Vagina (tissue), 2 donors: ENCODE data around the gene GLO1. TPM values are rescaled to one million over a fixed set of nuclear protein-coding genes. Genes with fewer than 3 reads are reported as not detected.

ENCODE experiments used
- DNase-seq, 2 donors: peaks; one replicate each; pipeline ENCODE4 v3.0.0-alpha.2; 2017; ENCODE audit errors: extremely low spot score in 2 of 2
- H3K27ac ChIP-seq: fragments of 200-600 bp; sonication (generic); one replicate; pipeline ENCODE4 v1.5.1; 2019
- H3K27me3 ChIP-seq: fragments of 200-600 bp; sonication (generic); one replicate; pipeline ENCODE4 v1.5.1; 2019
- H3K36me3 ChIP-seq, 2 donors: fragments of 200-600 bp; sonication (generic); one replicate each; pipeline ENCODE4 v1.5.1; 2017 to 2019
- H3K4me1 ChIP-seq: fragments of 200-600 bp; sonication (generic); one replicate; pipeline ENCODE4 v1.5.1; 2019
- H3K4me3 ChIP-seq, 2 donors: fragments of 200-600 bp; sonication (generic); 1 replicate in 1 of 2; 2 replicates in 1 of 2; pipeline ENCODE4 v1.5.1; 2016 to 2019
- H3K9me3 ChIP-seq: fragments of 200-600 bp; sonication (generic); one replicate; pipeline ENCODE4 v1.5.1; 2019
- POLR2A ChIP-seq, 2 donors: fragments of 450-650 bp; IDR thresholded peaks; one replicate each; pipeline ENCODE4 v1.6.1; 2017; ENCODE audit warnings: antibody characterized with exemption in 2 of 2, mild to moderate bottlenecking in 2 of 2, moderate library complexity in 2 of 2
- POLR2AphosphoS5 ChIP-seq, 2 donors: sonication (generic); formaldehyde crosslinking; IDR thresholded peaks; one replicate each; pipeline ENCODE4 v1.9.0; 2017; ENCODE audit warnings: antibody characterized with exemption in 2 of 2, mild to moderate bottlenecking in 2 of 2, low read depth in 1 of 2; ENCODE audit not compliant: insufficient read depth in 1 of 2
- intact Hi-C: fragments of 100-400 bp; cut with DNase I; formaldehyde crosslinking; loops from one replicate; pipeline ENCODE4 v1.15.1; 2023
- total RNA-seq: library from RNA; depleted of rRNA; stranded (reverse); fragments of >200 nt; gene quantifications from one replicate; pipeline ENCODE4 v1.2.3, GENCODE V29; 2016
- TF ChIP-seq, protein P1 (sequence below), 3 experiments: fragments of 450-650 bp in 2 of 3; fragments of 200-600 bp in 1 of 3; sonication (generic) in 1 of 3; IDR thresholded peaks; one replicate each; pipeline ENCODE4 v1.5.1; 2017 to 2019; ENCODE audit warnings: antibody characterized with exemption in 3 of 3, mild to moderate bottlenecking in 2 of 3, moderate library complexity in 2 of 3

Gene GLO1
- total RNA-seq, 1 donor from 2014 or later, result 59.7 TPM

- no peak overlapping the region for H3K4me3 ChIP-seq
- no peaks in the 10 kb centered on the region for H3K4me1 ChIP-seq
- no peaks in the 10 kb centered on the region for H3K27me3 ChIP-seq
- DNase-seq, result no peak
- no peaks in the 10 kb centered on the region for H3K9me3 ChIP-seq
- intact Hi-C loops, result no loop called here
- no peak overlapping the region for H3K27ac ChIP-seq
- no peaks in the 10 kb centered on the region for H3K36me3 ChIP-seq
- TF ChIP-seq POLR2A (IDR thresholded peaks at IDR 0.05), result no peak
- TF ChIP-seq, protein P1, sequence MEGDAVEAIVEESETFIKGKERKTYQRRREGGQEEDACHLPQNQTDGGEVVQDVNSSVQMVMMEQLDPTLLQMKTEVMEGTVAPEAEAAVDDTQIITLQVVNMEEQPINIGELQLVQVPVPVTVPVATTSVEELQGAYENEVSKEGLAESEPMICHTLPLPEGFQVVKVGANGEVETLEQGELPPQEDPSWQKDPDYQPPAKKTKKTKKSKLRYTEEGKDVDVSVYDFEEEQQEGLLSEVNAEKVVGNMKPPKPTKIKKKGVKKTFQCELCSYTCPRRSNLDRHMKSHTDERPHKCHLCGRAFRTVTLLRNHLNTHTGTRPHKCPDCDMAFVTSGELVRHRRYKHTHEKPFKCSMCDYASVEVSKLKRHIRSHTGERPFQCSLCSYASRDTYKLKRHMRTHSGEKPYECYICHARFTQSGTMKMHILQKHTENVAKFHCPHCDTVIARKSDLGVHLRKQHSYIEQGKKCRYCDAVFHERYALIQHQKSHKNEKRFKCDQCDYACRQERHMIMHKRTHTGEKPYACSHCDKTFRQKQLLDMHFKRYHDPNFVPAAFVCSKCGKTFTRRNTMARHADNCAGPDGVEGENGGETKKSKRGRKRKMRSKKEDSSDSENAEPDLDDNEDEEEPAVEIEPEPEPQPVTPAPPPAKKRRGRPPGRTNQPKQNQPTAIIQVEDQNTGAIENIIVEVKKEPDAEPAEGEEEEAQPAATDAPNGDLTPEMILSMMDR (IDR thresholded peaks at IDR 0.05), result no peak
- TF ChIP-seq POLR2AphosphoS5 (IDR thresholded peaks at IDR 0.05; ENCODE audit: insufficient read depth in 1 of 2, low read depth in 1 of 2), result no peak
Measured at GRCh38 chr6:38723783-38724182, 20.8 kb upstream of the GLO1 start.

DNA sequence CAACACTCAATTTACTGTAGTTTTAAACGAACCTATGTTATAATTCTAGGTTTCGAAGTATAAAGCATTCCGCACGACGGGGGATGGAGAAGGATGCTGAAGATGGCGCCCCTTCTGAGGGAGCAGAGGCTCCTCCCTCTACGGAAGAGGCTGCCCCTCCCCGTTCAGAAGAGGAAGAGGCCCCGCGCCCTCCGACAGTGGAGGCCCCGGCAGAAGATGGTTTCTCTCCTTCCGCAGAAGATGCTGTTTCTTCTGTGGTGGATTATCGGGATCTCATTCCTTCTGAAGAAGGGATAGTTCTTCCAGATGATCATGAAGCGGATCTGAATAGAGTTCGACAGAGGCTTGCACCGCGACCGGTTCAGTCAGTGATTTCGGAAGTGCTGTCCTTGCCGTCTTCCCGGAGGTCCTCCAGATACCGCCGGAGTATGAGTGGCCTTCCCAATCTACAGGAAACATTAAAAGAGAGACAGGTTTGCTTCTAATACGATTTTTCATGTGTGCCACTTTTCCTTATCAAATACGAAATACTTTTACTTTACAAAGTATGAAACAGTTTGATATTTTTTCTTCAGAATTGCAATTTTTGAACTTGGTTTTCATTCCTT, 19.9 kb upstream of the GLO1 start:
- TF ChIP-seq POLR2AphosphoS5 (IDR thresholded peaks at IDR 0.05; ENCODE audit: insufficient read depth in 1 of 2, low read depth in 1 of 2) (no peak), POLR2A (IDR thresholded peaks at IDR 0.05) (no peak)
- TF ChIP-seq, protein P1 (IDR thresholded peaks at IDR 0.05), result no peak
- intact Hi-C loops, result no loop called here
- Histone ChIP-seq H3K36me3 (no peaks in the 10 kb centered on the region), H3K27ac (no peak overlapping the region), H3K9me3 (no peaks in the 10 kb centered on the region), H3K27me3 (no peaks in the 10 kb centered on the region), H3K4me1 (no peaks in the 10 kb centered on the region), H3K4me3 (no peak overlapping the region)
- DNase-seq, result no peak

DNA sequence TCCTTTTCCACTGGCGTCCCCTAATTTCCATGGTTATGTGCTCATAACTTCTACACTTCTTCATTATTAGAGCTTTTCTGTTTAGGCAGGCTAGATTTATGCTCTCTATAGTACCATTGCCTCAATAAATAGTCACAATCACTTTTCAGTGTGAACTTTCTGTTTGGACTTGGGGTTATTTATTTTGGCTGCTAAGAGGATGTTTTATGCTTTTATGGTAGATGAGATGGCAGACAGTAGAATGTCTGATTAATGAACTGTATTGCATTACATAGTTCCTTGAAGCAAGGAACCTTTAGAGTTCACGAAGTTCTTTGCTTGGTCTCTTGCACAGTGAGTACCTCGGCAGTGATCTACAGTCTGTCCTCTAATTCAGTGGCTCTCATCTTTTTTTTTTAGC, 19.1 kb upstream of the GLO1 start:
- intact Hi-C loops, result no loop called here
- Histone ChIP-seq H3K36me3 (no peaks in the 10 kb centered on the region), H3K4me3 (no peak overlapping the region), H3K9me3 (no peaks in the 10 kb centered on the region), H3K4me1 (no peaks in the 10 kb centered on the region), H3K27me3 (no peaks in the 10 kb centered on the region), H3K27ac (no peak overlapping the region)
- TF ChIP-seq, protein P1 (IDR thresholded peaks at IDR 0.05), result no peak
- TF ChIP-seq POLR2AphosphoS5 (IDR thresholded peaks at IDR 0.05; ENCODE audit: insufficient read depth in 1 of 2, low read depth in 1 of 2) (no peak), POLR2A (IDR thresholded peaks at IDR 0.05) (no peak)
- DNase-seq, result no peak

GRCh38 chr6:38720295-38720694, 17.4 kb upstream of the GLO1 start:
- TF ChIP-seq POLR2AphosphoS5 (IDR thresholded peaks at IDR 0.05; ENCODE audit: insufficient read depth in 1 of 2, low read depth in 1 of 2) (no peak), POLR2A (IDR thresholded peaks at IDR 0.05) (no peak)
- TF ChIP-seq, protein P1 (IDR thresholded peaks at IDR 0.05), result no peak
- no peaks in the 10 kb centered on the region for H3K9me3 ChIP-seq
- no peak overlapping the region for H3K4me3 ChIP-seq
- no peaks in the 10 kb centered on the region for H3K27me3 ChIP-seq
- no peak overlapping the region for H3K27ac ChIP-seq
- peaks cover 3% of the 10 kb centered on the region for H3K4me1 ChIP-seq
- no peak for DNase-seq
- intact Hi-C loops, result no loop called here
- no peaks in the 10 kb centered on the region for H3K36me3 ChIP-seq

- Histone ChIP-seq H3K36me3 (no peaks in the 10 kb centered on the region), H3K4me1 (peaks cover 12% of the 10 kb centered on the region), H3K4me3 (no peak overlapping the region), H3K27ac (no peak overlapping the region), H3K9me3 (no peaks in the 10 kb centered on the region), H3K27me3 (peaks cover 3% of the 10 kb centered on the region)
- no peak for DNase-seq
- TF ChIP-seq POLR2AphosphoS5 (IDR thresholded peaks at IDR 0.05; ENCODE audit: insufficient read depth in 1 of 2, low read depth in 1 of 2) (no peak), POLR2A (IDR thresholded peaks at IDR 0.05) (no peak)
- TF ChIP-seq, protein P1 (IDR thresholded peaks at IDR 0.05), result no peak
- intact Hi-C loops, result no loop called here
Measured at GRCh38 chr6:38719358-38719757, 16.4 kb upstream of the GLO1 start.
